Mammary epithelial cell (primary cell): ENCODE data around the gene CPA1.

Source experiments
- EZH2 ChIP-seq: IDR thresholded peaks from 2 replicates; pipeline ENCODE4 v1.6.1; 2012; ENCODE audit warnings: low read length, inconsistent platforms, borderline replicate concordance
- TF ChIP-seq, protein P1 (sequence below), 2 donors: IDR thresholded peaks in 1 of 2; conservative IDR thresholded peaks in 1 of 2; 2 replicates each; pipeline ENCODE4 v1.5.1; 2011 to 2012; ENCODE audit warnings: inconsistent platforms in 2 of 2, low read length in 2 of 2, mild to moderate bottlenecking in 2 of 2, control low read depth in 1 of 2, low read depth in 1 of 2; ENCODE audit not compliant: insufficient read depth in 1 of 2; ENCODE audit errors: extremely low read depth in 1 of 2

DNA sequence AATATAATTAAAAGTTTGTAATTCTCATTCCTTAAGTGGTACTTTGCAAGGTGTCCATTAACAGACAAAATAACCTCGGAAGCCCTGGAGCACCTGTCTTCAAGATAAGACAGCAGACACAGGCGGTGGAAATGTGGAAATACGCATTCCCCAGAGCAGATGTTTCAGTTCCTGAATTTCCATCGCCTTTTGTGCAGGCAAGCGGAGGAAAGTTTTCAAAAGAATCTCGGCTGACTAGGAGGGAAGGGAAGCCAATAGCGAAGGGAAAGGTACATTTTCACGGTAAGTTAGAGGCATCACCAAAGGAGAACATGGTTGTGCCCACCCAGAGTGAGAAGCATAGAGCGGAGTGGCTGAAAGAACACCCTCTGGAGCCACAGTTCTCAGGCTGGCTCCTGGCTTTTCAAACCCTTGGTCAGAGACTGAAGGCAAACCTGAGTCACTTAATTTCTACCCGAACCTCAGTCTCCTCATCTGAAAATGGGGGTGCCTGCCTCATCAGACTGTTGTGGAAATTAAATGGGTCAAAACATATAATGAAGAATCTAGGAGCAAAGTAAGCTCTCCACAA lies 13.6 kb downstream of the CPA1 start:
- TF ChIP-seq EZH2: no peak
- TF ChIP-seq, protein P1, sequence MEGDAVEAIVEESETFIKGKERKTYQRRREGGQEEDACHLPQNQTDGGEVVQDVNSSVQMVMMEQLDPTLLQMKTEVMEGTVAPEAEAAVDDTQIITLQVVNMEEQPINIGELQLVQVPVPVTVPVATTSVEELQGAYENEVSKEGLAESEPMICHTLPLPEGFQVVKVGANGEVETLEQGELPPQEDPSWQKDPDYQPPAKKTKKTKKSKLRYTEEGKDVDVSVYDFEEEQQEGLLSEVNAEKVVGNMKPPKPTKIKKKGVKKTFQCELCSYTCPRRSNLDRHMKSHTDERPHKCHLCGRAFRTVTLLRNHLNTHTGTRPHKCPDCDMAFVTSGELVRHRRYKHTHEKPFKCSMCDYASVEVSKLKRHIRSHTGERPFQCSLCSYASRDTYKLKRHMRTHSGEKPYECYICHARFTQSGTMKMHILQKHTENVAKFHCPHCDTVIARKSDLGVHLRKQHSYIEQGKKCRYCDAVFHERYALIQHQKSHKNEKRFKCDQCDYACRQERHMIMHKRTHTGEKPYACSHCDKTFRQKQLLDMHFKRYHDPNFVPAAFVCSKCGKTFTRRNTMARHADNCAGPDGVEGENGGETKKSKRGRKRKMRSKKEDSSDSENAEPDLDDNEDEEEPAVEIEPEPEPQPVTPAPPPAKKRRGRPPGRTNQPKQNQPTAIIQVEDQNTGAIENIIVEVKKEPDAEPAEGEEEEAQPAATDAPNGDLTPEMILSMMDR (conservative IDR thresholded peaks at IDR 0.05 in 1 of 2, IDR thresholded peaks at IDR 0.05 in 1 of 2; ENCODE audit: extremely low read depth in 1 of 2, insufficient read depth in 1 of 2, low read depth in 1 of 2, low read length in 2 of 2): no peak
